ENCODE results near the gene MILR1.

GRCh38 chr17:64457156-64457555 lies 8.2 kb downstream of the MILR1 start:
- TF ChIP-seq POLR2A (IDR thresholded peaks at IDR 0.05), result no peak
- no peak for TF ChIP-seq CTCF (IDR thresholded peaks at IDR 0.05)
- no peak for TF ChIP-seq EP300 (IDR thresholded peaks at IDR 0.05)
